SW 1271 (cell line): ENCODE data around the gene KSR1.
"Not testable (repeated sequence)": the region's sequence is repeated elsewhere in the genome, so short reads cannot be mapped to it uniquely, and the experiment has no call there.

ENCODE experiments used
- DNase-seq, 2 experiments: peaks; one replicate each; lab custom pipeline; 2025; lab: John Stamatoyannopoulos, UW

Gene KSR1

GRCh38 chr17:27609611-27610303, 153.5 kb downstream of the KSR1 start:
- peak in 1 of 2 experiments; percentile 29 for DNase-seq

GRCh38 chr17:27610304-27610677, 154.0 kb downstream of the KSR1 start:
- DNase-seq = no peak

- DNase-seq = no peak
Observed at GRCh38 chr17:27612160-27612770, 156.0 kb downstream of the KSR1 start.

GRCh38 chr17:27613433-27613832, 157.2 kb downstream of the KSR1 start:
- DNase-seq = no peak

- DNase-seq = no peak
Observed at GRCh38 chr17:27615121-27615520, 158.9 kb downstream of the KSR1 start.

- no peak for DNase-seq
Observed at GRCh38 chr17:27616414-27616813, 160.2 kb downstream of the KSR1 start.

GRCh38 chr17:27618417-27618816, 162.2 kb downstream of the KSR1 start:
- DNase-seq = no peak

- DNase-seq = no peak
Observed at GRCh38 chr17:27620721-27621120, 164.5 kb downstream of the KSR1 start.

GRCh38 chr17:27621536-27621935, 165.3 kb downstream of the KSR1 start:
- DNase-seq = no peak

- no peak for DNase-seq
Observed at GRCh38 chr17:27621942-27622559, 165.8 kb downstream of the KSR1 start.

GRCh38 chr17:27622986-27623385, 166.7 kb downstream of the KSR1 start:
- DNase-seq = no peak

GRCh38 chr17:27623614-27624013, 167.4 kb downstream of the KSR1 start:
- no peak for DNase-seq

- no peak for DNase-seq
Observed at GRCh38 chr17:27624539-27624938, 168.3 kb downstream of the KSR1 start.

GRCh38 chr17:27625856-27626255, 169.6 kb downstream of the KSR1 start:
- no peak for DNase-seq

- no peak for DNase-seq
Observed at GRCh38 chr17:27627514-27627913, 171.3 kb downstream of the KSR1 start.

GRCh38 chr17:27628376-27628775, 172.1 kb downstream of the KSR1 start:
- DNase-seq = no peak

- DNase-seq = not testable (repeated sequence)
Observed at GRCh38 chr17:27629260-27629659, 173.0 kb downstream of the KSR1 start.

- no peak for DNase-seq
Observed at GRCh38 chr17:27630607-27631410, 174.6 kb downstream of the KSR1 start, which contains the start of gene LGALS9. TSS of gene LGALS9 (plus strand) at chr17:27631188. CDS start at chr17:27631266, 78 bp downstream.

GRCh38 chr17:27631411-27631760, 175.1 kb downstream of the KSR1 start:
- no peak for DNase-seq

GRCh38 chr17:27631897-27632725, 175.9 kb downstream of the KSR1 start:
- DNase-seq = no peak

- not testable (repeated sequence) for DNase-seq
Observed at GRCh38 chr17:27632766-27633165, 176.5 kb downstream of the KSR1 start.
